SW480 (cell line): Measurements from ENCODE around the gene HPS5.

Experiments
- DNase-seq: peaks from one replicate; pipeline ENCODE4 v3.0.0-alpha.2; 2016; ENCODE audit warnings: low spot score

HPS5 gene

GRCh38 chr11:18317551-18317950 lies 4.4 kb downstream of the HPS5 start:
- no peak for DNase-seq

- DNase-seq: no peak
Observed at GRCh38 chr11:18315893-18316292, 6.0 kb downstream of the HPS5 start.

- no peak for DNase-seq
Observed at GRCh38 chr11:18314784-18315523, 7.0 kb downstream of the HPS5 start.

- DNase-seq: no peak
Observed at GRCh38 chr11:18313965-18314763, 7.8 kb downstream of the HPS5 start.

GRCh38 chr11:18312663-18313420 lies 9.1 kb downstream of the HPS5 start:
- DNase-seq: no peak

- DNase-seq: no peak
Observed at GRCh38 chr11:18312012-18312411, 9.9 kb downstream of the HPS5 start.

GRCh38 chr11:18310800-18311340 lies 11.1 kb downstream of the HPS5 start:
- DNase-seq: no peak

GRCh38 chr11:18309691-18310090 lies 12.2 kb downstream of the HPS5 start:
- DNase-seq: no peak

GRCh38 chr11:18308242-18308641 lies 13.7 kb downstream of the HPS5 start:
- no peak for DNase-seq

- DNase-seq: no peak
Observed at GRCh38 chr11:18307461-18308139, 14.3 kb downstream of the HPS5 start.

GRCh38 chr11:18304745-18305144 lies 17.2 kb downstream of the HPS5 start:
- DNase-seq: no peak

- no peak for DNase-seq
Observed at GRCh38 chr11:18299721-18300120, 22.2 kb downstream of the HPS5 start.

GRCh38 chr11:18295316-18295715 lies 26.6 kb downstream of the HPS5 start:
- no peak for DNase-seq

- DNase-seq: no peak
Observed at GRCh38 chr11:18294862-18295261, 27.1 kb downstream of the HPS5 start.

GRCh38 chr11:18288911-18289310 lies 33.0 kb downstream of the HPS5 start:
- no peak for DNase-seq

- no peak for DNase-seq
Observed at GRCh38 chr11:18285841-18286240, 36.1 kb downstream of the HPS5 start.

GRCh38 chr11:18282626-18283025 lies 39.3 kb downstream of the HPS5 start:
- no peak for DNase-seq

GRCh38 chr11:18280438-18281045 lies 41.4 kb downstream of the HPS5 start:
- DNase-seq: no peak

GRCh38 chr11:18277565-18278271 lies 44.2 kb downstream of the HPS5 start:
- no peak for DNase-seq

- DNase-seq: no peak
Observed at GRCh38 chr11:18271206-18271605, 50.7 kb downstream of the HPS5 start.

- DNase-seq: no peak
Observed at GRCh38 chr11:18270102-18270501, 51.8 kb downstream of the HPS5 start.
